NCI-H446 treated with DMSO at 0.1 percent for 48 hours (cell line): ENCODE measurements around the gene PHTF1.
"Not testable (repeated sequence)": the region's sequence is repeated elsewhere in the genome, so short reads cannot be mapped to it uniquely, and the experiment has no call there.

Source experiments
- DNase-seq: peaks from one replicate; lab custom pipeline; 2025; lab: John Stamatoyannopoulos, UW

The PHTF1 gene

GRCh38 chr1:113777561-113777960 is 18.3 kb upstream of the PHTF1 start:
- no peak for DNase-seq

- DNase-seq, result no peak
Measured at GRCh38 chr1:113770031-113770430, 10.7 kb upstream of the PHTF1 start.

DNA sequence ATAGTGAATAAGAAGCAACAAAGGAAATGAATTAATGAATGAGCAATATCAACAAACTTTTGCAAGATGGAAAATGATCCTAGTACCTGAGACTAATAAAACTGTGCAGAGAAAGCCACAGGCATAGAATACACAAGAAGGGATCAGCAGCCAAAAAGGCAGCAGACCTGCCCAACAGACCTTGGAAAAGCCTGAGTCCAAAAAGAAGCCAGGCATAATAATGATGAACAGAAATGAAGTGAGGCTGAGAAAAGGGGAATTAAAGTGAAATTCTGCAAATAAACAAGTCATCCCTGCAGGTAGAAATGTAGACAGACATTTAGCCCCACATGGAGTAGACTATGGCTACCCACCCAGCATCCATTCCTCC is 10.3 kb upstream of the PHTF1 start:
- DNase-seq, result peak; percentile 26

DNA sequence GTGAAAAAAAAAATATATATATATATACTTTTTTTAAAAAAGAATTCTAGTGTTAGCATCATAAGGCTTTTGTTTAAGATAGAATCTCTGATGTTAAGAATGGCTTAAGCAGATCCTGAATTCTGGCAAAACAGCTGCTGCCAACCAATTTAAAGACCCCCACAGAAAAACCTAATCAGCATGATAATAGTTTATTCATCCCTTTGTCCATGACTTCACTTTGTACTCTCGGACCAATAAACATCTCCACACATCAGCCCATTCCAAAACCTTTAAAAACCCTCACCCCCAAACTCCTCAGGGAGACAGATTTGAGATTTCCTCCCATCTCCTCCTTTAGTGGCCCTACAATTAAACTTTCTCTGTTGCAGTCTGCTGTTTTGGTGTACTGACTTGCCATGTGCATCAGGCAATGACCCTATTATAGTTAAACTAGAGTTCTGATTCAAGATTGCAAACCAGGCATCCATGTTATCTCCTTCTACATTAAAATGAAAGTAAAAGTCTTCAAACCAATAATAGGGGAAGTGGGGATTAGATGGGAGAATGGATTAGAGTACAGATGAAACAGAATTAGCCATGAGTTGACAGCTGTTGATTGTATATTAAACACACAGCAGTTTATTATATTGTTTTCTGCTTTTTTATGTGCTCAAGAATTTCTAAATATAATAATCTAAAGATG is 9.8 kb upstream of the PHTF1 start:
- DNase-seq, result no peak

GRCh38 chr1:113765306-113766230 is 6.3 kb upstream of the PHTF1 start:
- DNase-seq, result peak; percentile 80

GRCh38 chr1:113763661-113764060 is 4.4 kb upstream of the PHTF1 start:
- DNase-seq, result peak; percentile 78

DNA sequence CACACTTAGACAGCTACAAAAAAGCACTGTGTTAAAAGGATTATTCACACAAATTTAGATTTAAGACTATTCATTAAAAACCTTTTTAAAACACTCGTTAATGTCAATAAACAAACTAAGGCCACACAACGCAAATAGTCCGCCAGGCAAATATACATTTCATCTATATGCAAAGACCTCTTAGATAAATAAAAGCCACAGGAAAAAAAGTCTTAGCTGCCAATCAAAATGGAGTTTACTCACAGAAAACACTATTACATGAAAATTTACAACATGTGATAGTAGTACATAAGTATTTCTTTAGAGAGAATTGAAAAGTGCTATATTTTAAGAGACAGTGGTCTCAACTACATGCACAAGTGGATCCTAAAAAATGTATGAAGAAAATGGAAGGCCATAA is 2.7 kb upstream of the PHTF1 start:
- no peak for DNase-seq

DNA sequence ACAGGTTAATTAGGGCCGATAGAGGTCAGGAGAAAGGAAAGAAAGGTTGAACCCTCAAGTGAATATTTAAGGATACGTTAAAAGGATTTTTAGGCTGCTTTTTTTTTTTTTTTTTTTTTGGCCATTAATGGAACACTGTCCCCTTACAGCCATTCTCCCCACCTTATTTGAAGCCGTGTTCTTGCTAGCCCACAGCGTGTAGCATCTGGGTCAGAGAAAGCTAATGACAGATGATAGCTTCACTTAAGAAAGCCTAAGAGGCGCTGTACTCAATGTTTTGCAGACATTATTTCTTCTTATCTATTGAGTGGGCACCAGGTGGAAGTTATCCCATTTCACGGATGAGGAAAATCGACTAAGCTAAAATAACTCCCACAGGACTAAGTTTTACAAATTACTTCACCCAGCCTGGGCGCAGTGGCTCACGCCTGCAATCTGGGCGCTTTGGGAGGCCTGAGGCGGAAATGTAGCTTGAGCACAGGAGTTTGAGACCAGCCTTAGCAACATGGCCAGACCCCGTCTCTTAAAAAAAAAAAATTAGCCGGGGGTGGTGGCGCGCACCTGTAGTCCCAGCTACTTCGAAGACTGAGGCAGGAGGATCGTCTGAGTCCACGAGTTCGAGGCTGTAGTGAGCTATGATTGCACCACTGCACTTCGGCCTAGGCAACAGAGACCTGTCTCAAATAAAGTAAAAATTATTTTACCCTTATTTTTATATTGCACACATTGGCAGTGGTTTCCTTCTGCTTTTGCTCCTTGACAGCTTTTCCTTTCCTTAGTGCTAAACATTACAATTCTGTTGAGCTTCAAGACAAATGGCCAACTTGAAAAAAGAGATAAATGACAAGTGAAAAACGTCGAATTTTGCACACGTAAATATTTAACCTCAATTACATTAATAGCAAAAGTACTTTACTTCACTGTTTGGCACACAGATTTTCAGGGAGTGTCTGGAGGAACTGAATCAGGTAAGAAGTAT is 1.1 kb upstream of the PHTF1 start:
- no peak for DNase-seq

GRCh38 chr1:113758631-113759332 is 504 bp downstream of the PHTF1 start:
- no peak for DNase-seq

DNA sequence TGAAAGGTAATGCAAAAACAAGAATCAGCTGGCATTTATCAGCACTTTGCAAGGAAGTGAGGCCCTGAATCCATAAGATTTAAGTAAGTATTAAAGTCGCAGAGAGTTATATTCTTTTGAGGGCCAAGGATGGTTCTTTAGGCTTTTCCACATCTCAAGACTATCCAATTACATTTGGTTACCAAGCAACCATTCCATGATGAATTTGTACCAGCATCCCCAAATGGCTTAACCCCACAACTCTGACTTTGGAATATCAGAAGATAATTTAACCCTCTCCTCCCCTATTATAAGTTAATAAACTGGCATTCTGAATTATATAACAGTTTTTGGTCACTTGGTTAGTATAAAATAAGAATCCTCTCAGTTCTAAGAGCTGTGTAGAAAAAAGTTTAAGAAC is 2.8 kb downstream of the PHTF1 start:
- DNase-seq, result no peak

DNA sequence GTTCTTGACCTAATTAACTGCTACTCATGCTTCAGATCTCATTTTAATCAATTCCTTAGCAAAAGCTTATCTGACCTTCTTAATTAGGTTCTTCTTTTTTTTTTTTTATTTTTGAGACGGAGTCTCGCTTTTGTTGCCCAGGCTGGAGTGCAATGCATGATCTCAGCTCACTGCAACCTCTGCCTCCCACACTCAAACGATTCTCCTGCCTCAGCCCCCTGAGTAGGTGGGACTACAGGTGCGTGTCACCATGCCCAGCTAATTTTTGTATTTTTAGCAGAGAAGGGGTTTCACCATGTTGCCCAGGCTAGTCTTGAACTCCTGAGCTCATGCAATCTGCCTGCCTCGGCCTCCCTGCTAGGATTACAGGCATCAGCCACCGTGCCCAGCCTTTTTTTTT is 6.0 kb downstream of the PHTF1 start:
- not testable (repeated sequence) for DNase-seq

DNA sequence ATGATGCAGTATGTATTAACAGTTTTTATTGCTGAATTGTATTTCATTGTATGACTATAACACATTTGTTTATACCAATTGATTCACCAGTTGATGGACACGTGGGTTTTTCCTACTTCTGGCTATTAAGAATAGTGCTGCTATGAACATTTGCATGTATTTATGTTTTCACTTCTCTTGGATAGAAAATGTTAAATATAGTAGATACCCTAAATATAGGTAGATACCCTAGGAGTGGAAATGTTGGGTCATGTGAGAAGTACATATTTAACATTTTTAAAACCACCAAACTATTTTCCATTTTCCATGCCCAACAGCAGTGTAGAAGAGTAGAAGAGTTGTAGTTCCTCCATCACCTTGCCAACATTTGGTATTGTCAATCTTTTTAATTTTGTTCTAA is 7.8 kb downstream of the PHTF1 start:
- DNase-seq, result no peak

DNA sequence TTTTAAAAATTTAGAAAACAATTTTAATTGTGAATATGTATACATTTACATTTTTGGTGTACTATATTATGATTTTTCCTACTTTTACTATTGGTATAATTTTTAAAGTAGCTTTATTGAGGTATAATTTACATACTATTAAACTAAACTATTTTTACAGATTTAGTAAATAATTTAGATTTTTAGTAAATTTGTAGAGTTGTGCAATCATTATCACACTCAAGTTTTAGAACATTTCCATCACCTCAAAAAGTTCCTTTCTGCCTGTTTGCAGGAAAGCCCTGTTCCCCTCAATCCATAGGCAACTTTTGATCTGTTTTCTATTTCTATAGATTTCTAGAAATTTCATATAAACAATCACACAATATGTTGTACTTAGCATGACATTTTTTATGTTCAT is 8.2 kb downstream of the PHTF1 start:
- DNase-seq, result no peak

GRCh38 chr1:113749402-113749801 is 9.9 kb downstream of the PHTF1 start:
- no peak for DNase-seq

DNA sequence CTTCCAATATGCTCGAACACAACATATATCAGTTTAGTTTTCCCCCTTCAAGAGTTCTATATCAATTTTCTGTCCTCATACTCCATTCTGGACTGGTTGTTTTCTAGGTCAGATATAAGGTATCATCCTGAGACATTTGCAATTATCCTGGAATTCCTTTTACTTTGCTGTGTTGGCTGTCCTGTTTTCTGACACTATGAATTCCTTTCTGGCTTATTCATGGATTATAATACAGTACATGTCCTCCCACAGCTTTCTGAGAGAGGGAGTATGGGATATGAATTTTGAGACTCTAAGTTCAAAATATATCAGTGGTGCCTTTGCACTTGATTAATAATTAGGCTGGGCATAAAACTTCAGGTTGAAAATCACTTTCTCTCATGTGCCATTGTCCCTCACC is 11.9 kb downstream of the PHTF1 start:
- no peak for DNase-seq

- no peak for DNase-seq
Measured at GRCh38 chr1:113745425-113745824, 13.9 kb downstream of the PHTF1 start.

GRCh38 chr1:113744114-113744513 is 15.2 kb downstream of the PHTF1 start:
- DNase-seq, result no peak

- DNase-seq, result no peak
Measured at GRCh38 chr1:113742515-113742914, 16.8 kb downstream of the PHTF1 start.

GRCh38 chr1:113734357-113735055 is 24.8 kb downstream of the PHTF1 start:
- no peak for DNase-seq

DNA sequence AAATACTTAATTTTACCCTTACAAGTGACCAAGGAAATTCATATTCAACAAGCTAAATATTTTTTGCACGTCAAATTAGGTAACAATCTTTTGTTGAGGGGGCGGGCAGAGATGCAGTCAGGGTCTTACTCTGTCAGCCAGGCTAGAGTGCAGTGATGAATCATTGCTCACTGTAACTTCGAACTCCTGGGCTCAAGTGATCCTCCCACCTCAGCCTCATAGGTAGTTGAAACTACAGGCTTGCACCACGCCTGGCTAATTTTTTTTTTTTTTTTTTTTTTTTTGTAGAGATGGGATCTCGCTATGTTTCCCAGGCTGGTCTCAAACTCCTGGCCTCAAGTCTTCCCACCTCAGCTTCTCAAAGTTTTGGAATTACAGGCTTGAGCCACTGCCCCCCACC is 26.5 kb downstream of the PHTF1 start:
- no peak for DNase-seq

DNA sequence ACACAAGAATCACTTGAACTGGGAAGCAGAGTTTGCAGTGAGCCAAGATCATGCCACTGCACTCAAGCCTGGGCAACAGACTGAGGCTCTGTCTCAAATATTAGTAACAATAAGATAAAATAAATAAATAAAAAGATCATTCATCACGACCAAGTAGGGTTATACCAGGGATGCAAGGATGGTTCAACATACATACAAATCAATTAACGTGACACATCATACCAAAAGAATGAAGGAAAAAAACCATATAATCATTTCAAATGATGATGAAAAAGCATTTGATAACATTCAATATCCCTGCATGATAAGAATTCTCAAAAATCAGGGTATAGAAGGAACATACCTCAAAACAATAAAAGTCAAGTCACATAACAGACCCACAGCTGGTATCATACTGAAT is 38.3 kb downstream of the PHTF1 start:
- no peak for DNase-seq
